ENCODE results near the gene PKP1.

PKP1 gene

DNA sequence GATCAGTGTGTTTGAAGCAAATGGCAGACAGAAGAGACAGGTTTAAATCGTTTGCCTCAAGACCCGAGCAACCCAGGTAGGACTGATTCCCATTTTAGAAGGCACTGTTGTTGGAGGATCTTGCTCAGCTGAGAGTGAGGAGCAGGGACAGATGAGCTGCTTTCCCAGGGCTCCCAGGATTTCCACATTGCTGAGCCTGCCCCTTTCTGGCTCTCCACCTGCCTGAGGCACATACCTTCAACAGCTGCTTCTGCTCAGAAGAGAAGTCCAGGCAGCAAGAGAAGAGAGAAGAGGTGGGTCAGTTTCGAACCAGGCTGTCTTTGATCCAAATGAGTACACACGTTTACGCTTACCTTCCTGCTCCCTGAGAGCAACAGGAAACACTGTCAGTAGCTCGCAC lies 88.5 kb downstream of the PKP1 start:
- no peak overlapping the region for H3K4me3 ChIP-seq (ENCODE audit: low read depth, low read length)
- no peak for TF ChIP-seq CTCF (IDR thresholded peaks at IDR 0.05; ENCODE audit: borderline replicate concordance, insufficient read depth, low read depth, low read length)

GRCh38 chr1:201374364-201374763 lies 91.1 kb downstream of the PKP1 start:
- H3K4me3 ChIP-seq (ENCODE audit: low read depth, low read length) = no peak overlapping the region
- TF ChIP-seq CTCF (IDR thresholded peaks at IDR 0.05; ENCODE audit: borderline replicate concordance, insufficient read depth, low read depth, low read length) = no peak

GRCh38 chr1:201375169-201375568 lies 91.9 kb downstream of the PKP1 start:
- TF ChIP-seq CTCF (IDR thresholded peaks at IDR 0.05; ENCODE audit: borderline replicate concordance, insufficient read depth, low read depth, low read length) = no peak

GRCh38 chr1:201376107-201376463 lies 92.8 kb downstream of the PKP1 start:
- no peak for TF ChIP-seq CTCF (IDR thresholded peaks at IDR 0.05; ENCODE audit: borderline replicate concordance, insufficient read depth, low read depth, low read length)
- no peak overlapping the region for H3K4me3 ChIP-seq (ENCODE audit: low read depth, low read length)

More at GRCh38 chr1:201375169-201375568, 91.9 kb downstream of the PKP1 start:
- no peak overlapping the region for H3K4me3 ChIP-seq (ENCODE audit: low read depth, low read length)

GRCh38 chr1:201376464-201377374 lies 93.4 kb downstream of the PKP1 start:
- TF ChIP-seq CTCF (IDR thresholded peaks at IDR 0.05; ENCODE audit: borderline replicate concordance, insufficient read depth, low read depth, low read length) = peak; percentile 87
- H3K4me3 ChIP-seq (ENCODE audit: low read depth, low read length) = no peak overlapping the region

DNA sequence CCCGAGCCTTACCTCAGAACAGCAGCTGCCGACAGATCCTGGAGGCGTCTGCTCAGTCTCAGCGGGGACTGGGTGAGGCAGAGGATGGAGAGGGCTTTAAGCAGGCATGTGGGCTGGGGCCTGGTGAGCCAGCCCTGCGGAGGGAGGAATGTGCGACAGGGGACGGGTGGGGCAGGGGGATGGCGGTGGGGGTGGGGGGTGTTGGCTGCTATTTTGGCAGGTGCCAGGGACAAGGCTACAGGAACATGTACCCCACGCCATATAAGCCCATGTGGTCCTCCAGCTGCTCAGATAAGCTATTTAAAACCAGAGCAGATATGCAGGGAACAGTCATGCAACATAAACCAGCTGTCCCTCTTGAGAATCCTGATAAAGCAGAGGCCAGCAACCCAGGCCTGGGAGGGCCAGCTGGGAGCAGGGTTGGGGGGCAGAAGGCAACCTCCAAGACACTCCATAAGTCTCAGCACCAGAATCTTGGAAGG lies 94.3 kb downstream of the PKP1 start, which contains the start of gene TNNT2:
Gene TNNT2, minus strand, starts transcription at position 70 of the 482 bp plus-strand sequence. CDS start 4,426 bp downstream, outside the sequence.
- no peak for TF ChIP-seq CTCF (IDR thresholded peaks at IDR 0.05; ENCODE audit: borderline replicate concordance, insufficient read depth, low read depth, low read length)
- H3K4me3 ChIP-seq (ENCODE audit: low read depth, low read length) = no peak within 1 kb of the TSS

- TF ChIP-seq CTCF (IDR thresholded peaks at IDR 0.05; ENCODE audit: borderline replicate concordance, insufficient read depth, low read depth, low read length) = no peak
- H3K4me3 ChIP-seq (ENCODE audit: low read depth, low read length) = no peak overlapping the region
These were observed 95.5 kb downstream of the PKP1 start for GRCh38 chr1:201378804-201379203.

Measured in GM12875 (cell line).